ENCODE results near the gene YPEL2. TPM values are rescaled to one million over a fixed set of nuclear protein-coding genes. Genes with fewer than 3 reads are reported as not detected.

The YPEL2 gene
- total RNA-seq, 6 experiments from 2014 or later: 9.2 to 23.3 (median 15.2) TPM

- Histone ChIP-seq H3K4me1 (peaks cover 0 to 90% (median 48%) of the 10 kb centered on the region in 4 donors), H3K9me3 (no peaks in the 10 kb centered on the region), H3K36me3 (no peaks in the 10 kb centered on the region), H3K27ac (peak overlapping the region; percentile 73 to 88 (median 80)), H3K27me3 (no peaks in the 10 kb centered on the region), H3K4me3 (no peak overlapping the region)
- WGBS (ENCODE audit: insufficient coverage, low coverage, low lambda C conversion rate, missing lambda C conversion rate): 6% methylated on average over 2 of the region's 16 CpGs
- TF ChIP-seq CTCF (IDR thresholded peaks at IDR 0.05) (no peak), POLR2A (IDR thresholded peaks at IDR 0.05) (no peak)
- peak; percentile 4 to 53 (median 38) for ATAC-seq
- DNase-seq: peak; percentile 59 to 73 (median 66)
- intact Hi-C loops (cut with DNase I): loop anchor here (10.0 kb wide), 1 partner anchor 51 kb away; no protein-coding TSS in a partner anchor
These were observed 93.9 kb downstream of the YPEL2 start for GRCh38 chr17:59425085-59425931.

- H3K9me3 ChIP-seq: no peaks in the 10 kb centered on the region
- intact Hi-C loops (cut with DNase I): loop anchor here (10.0 kb wide), 1 partner anchor 51 kb away; no protein-coding TSS in a partner anchor
- no peaks in the 10 kb centered on the region for H3K27me3 ChIP-seq
- peaks cover 0 to 92% (median 52%) of the 10 kb centered on the region in 4 donors for H3K4me1 ChIP-seq
- peak overlapping the region; percentile 73 to 88 (median 80) for H3K27ac ChIP-seq
- WGBS (ENCODE audit: insufficient coverage, low coverage, low lambda C conversion rate, missing lambda C conversion rate): 78% methylated on average over 8 of the region's 9 CpGs
- H3K36me3 ChIP-seq: no peaks in the 10 kb centered on the region
- H3K4me3 ChIP-seq: no peak overlapping the region
- TF ChIP-seq POLR2A (IDR thresholded peaks at IDR 0.05): no peak
- TF ChIP-seq CTCF (IDR thresholded peaks at IDR 0.05): no peak
- DNase-seq (no peak), ATAC-seq (no peak)
These were observed 94.6 kb downstream of the YPEL2 start for GRCh38 chr17:59426031-59426430.

GRCh38 chr17:59427425-59427921, 96.0 kb downstream of the YPEL2 start:
- intact Hi-C loops (cut with DNase I): loop anchor here (10.0 kb wide), 1 partner anchor 53 kb away; no protein-coding TSS in a partner anchor
- Histone ChIP-seq H3K9me3 (no peaks in the 10 kb centered on the region), H3K27me3 (no peaks in the 10 kb centered on the region), H3K27ac (peak overlapping the region; percentile 73 to 88 (median 81)), H3K4me3 (no peak overlapping the region), H3K36me3 (no peaks in the 10 kb centered on the region), H3K4me1 (peaks cover 0 to 88% (median 50%) of the 10 kb centered on the region in 4 donors)
- DNase-seq: no peak
- 13% methylated on average over 5 of the region's 5 CpGs for WGBS (ENCODE audit: insufficient coverage, low coverage, low lambda C conversion rate, missing lambda C conversion rate)
- peak in 3 of 4 donors; percentile 17 to 41 (median 31) for ATAC-seq
- TF ChIP-seq CTCF (IDR thresholded peaks at IDR 0.05) (peak in 1 of 4 donors; percentile 17), POLR2A (IDR thresholded peaks at IDR 0.05) (no peak)

GRCh38 chr17:59427996-59428395, 96.5 kb downstream of the YPEL2 start:
- no peaks in the 10 kb centered on the region for H3K36me3 ChIP-seq
- H3K4me3 ChIP-seq: no peak overlapping the region
- intact Hi-C loops (cut with DNase I): loop anchor here (10.0 kb wide), 1 partner anchor 53 kb away; no protein-coding TSS in a partner anchor
- peak overlapping the region; percentile 73 to 88 (median 81) for H3K27ac ChIP-seq
- no peak for DNase-seq
- H3K4me1 ChIP-seq: peaks cover 0 to 85% (median 49%) of the 10 kb centered on the region in 4 donors
- no peaks in the 10 kb centered on the region for H3K9me3 ChIP-seq
- TF ChIP-seq POLR2A (IDR thresholded peaks at IDR 0.05) (no peak), CTCF (IDR thresholded peaks at IDR 0.05) (no peak)
- 74% methylated on average over 9 of the region's 9 CpGs for WGBS (ENCODE audit: insufficient coverage, low coverage, low lambda C conversion rate, missing lambda C conversion rate)
- no peak for ATAC-seq
- no peaks in the 10 kb centered on the region for H3K27me3 ChIP-seq
